Nucleus accumbens (tissue), 56 donors: ENCODE data around the gene LCN12.

Source experiments
- DNase-seq, 56 donors: peaks; one replicate each; lab custom pipeline; 2025; lab: John Stamatoyannopoulos, UW

LCN12 gene

GRCh38 chr9:136955943-136956335 lies 3.9 kb downstream of the LCN12 start:
- no peak for DNase-seq

- DNase-seq = no peak
Measured at GRCh38 chr9:136956604-136957003, 4.5 kb downstream of the LCN12 start.

- no peak for DNase-seq
Measured at GRCh38 chr9:136957461-136957860, 5.4 kb downstream of the LCN12 start.

- no peak for DNase-seq
Measured at GRCh38 chr9:136957901-136958300, 5.8 kb downstream of the LCN12 start.

- no peak for DNase-seq
Measured at GRCh38 chr9:136958473-136958872, 6.4 kb downstream of the LCN12 start.

- no peak for DNase-seq
Measured at GRCh38 chr9:136958898-136959850, 7.1 kb downstream of the LCN12 start.

GRCh38 chr9:136960212-136960937 lies 8.3 kb downstream of the LCN12 start:
- no peak for DNase-seq

- no peak for DNase-seq
Measured at GRCh38 chr9:136960938-136961275, 8.8 kb downstream of the LCN12 start.

- DNase-seq = peak in 25 of 56 donors; percentile 11 to 67 (median 35)
Measured at GRCh38 chr9:136961279-136962065, 9.4 kb downstream of the LCN12 start.

GRCh38 chr9:136962163-136962562 lies 10.1 kb downstream of the LCN12 start:
- DNase-seq = no peak

GRCh38 chr9:136962701-136963248 lies 10.7 kb downstream of the LCN12 start:
- DNase-seq = no peak

GRCh38 chr9:136963341-136963740 lies 11.3 kb downstream of the LCN12 start:
- peak in 6 of 56 donors; percentile 18 to 69 (median 24) for DNase-seq

- DNase-seq = no peak
Measured at GRCh38 chr9:136963751-136964150, 11.7 kb downstream of the LCN12 start.

GRCh38 chr9:136964171-136964689 lies 12.2 kb downstream of the LCN12 start:
- no peak for DNase-seq

GRCh38 chr9:136964833-136965422 lies 12.9 kb downstream of the LCN12 start:
- DNase-seq = no peak

GRCh38 chr9:136965771-136966484 lies 13.9 kb downstream of the LCN12 start:
- DNase-seq = peak in 53 of 56 donors; percentile 16 to 91 (median 67)

GRCh38 chr9:136968333-136969127 lies 16.5 kb downstream of the LCN12 start:
- DNase-seq = no peak

- no peak for DNase-seq
Measured at GRCh38 chr9:136969150-136969549, 17.1 kb downstream of the LCN12 start.
